Measurements from ENCODE around the gene LTF.

Gene LTF

DNA sequence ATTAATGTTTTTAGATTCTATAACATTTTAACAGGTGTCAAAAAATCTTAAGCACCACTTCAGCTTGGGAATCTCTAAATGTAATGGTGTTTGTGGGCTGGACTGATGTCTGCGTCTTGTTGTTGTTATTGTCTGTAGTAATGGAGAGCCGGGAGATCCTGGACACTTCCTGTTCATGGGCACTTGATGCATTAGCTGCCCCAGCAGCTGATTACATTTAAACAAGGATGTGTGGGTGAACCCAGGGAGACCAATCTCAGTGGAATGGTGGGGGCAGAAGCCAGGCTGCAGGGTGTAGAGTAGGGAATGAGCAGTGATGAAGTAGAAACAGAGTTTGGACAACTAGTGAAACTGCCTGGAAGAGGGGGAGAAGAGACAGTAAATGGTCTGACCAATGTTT is 65.6 kb downstream of the LTF start:
- no peak overlapping the region for H3K27ac ChIP-seq (replicated peaks)
- no peak for TF ChIP-seq SPI1 (IDR thresholded peaks at IDR 0.05; ENCODE audit: borderline replicate concordance, low read depth)
- no peak for TF ChIP-seq POLR2AphosphoS5 (IDR thresholded peaks at IDR 0.05; ENCODE audit: low read depth)
- TF ChIP-seq, protein P1, sequence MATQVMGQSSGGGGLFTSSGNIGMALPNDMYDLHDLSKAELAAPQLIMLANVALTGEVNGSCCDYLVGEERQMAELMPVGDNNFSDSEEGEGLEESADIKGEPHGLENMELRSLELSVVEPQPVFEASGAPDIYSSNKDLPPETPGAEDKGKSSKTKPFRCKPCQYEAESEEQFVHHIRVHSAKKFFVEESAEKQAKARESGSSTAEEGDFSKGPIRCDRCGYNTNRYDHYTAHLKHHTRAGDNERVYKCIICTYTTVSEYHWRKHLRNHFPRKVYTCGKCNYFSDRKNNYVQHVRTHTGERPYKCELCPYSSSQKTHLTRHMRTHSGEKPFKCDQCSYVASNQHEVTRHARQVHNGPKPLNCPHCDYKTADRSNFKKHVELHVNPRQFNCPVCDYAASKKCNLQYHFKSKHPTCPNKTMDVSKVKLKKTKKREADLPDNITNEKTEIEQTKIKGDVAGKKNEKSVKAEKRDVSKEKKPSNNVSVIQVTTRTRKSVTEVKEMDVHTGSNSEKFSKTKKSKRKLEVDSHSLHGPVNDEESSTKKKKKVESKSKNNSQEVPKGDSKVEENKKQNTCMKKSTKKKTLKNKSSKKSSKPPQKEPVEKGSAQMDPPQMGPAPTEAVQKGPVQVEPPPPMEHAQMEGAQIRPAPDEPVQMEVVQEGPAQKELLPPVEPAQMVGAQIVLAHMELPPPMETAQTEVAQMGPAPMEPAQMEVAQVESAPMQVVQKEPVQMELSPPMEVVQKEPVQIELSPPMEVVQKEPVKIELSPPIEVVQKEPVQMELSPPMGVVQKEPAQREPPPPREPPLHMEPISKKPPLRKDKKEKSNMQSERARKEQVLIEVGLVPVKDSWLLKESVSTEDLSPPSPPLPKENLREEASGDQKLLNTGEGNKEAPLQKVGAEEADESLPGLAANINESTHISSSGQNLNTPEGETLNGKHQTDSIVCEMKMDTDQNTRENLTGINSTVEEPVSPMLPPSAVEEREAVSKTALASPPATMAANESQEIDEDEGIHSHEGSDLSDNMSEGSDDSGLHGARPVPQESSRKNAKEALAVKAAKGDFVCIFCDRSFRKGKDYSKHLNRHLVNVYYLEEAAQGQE (IDR thresholded peaks at IDR 0.05; ENCODE audit: insufficient replicate concordance, low read depth): no peak
- TF ChIP-seq GABPA (IDR thresholded peaks at IDR 0.05; ENCODE audit: low read depth): no peak
- TF ChIP-seq, protein P2, sequence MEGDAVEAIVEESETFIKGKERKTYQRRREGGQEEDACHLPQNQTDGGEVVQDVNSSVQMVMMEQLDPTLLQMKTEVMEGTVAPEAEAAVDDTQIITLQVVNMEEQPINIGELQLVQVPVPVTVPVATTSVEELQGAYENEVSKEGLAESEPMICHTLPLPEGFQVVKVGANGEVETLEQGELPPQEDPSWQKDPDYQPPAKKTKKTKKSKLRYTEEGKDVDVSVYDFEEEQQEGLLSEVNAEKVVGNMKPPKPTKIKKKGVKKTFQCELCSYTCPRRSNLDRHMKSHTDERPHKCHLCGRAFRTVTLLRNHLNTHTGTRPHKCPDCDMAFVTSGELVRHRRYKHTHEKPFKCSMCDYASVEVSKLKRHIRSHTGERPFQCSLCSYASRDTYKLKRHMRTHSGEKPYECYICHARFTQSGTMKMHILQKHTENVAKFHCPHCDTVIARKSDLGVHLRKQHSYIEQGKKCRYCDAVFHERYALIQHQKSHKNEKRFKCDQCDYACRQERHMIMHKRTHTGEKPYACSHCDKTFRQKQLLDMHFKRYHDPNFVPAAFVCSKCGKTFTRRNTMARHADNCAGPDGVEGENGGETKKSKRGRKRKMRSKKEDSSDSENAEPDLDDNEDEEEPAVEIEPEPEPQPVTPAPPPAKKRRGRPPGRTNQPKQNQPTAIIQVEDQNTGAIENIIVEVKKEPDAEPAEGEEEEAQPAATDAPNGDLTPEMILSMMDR (IDR thresholded peaks at IDR 0.05; ENCODE audit: insufficient read depth, low read length): no peak
- H3K4me3 ChIP-seq (replicated peaks; ENCODE audit: insufficient read depth, low read length): no peak overlapping the region
- no peaks in the 10 kb centered on the region for H3K27me3 ChIP-seq (ENCODE audit: insufficient read depth, poor library complexity, severe bottlenecking)
- DNase-seq (ENCODE audit: low read depth in 1 of 2, low spot score in 1 of 2): no peak

DNA sequence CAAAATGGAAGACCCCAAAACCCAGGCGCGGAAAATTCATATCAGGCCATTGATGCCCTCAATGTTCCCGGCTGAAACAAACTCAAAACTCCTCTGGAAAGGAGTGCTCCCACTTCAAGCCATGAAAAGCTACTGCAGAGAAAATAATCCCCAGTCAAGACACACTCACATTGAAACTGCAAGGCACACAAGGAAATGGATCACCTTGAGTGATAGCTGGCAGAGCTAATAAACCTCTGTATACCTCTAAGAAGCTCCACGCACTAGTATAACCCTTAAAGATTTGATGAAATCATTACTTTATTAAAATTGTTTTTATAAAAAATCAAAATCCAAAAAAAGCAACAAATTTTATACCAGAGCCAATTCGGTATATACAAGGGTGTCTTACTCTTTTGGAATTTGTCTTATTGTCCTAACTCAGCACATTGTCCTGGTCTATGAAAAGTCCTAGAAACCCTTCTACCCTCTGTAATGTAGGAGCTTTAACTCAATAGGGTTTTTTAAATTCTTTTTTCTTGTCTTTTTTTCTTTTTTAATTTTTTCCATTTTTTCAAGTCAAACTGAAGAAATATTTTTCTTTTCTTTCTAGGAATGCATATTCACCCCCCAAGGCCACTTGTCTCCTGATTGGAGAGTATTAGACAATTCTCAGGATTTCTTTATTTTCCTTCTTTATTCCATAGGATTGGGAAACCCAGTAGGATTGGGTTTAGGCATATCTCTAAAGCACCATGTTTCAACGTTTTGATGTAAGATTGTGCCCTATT is 66.3 kb downstream of the LTF start:
- Histone ChIP-seq H3K27ac (replicated peaks) (no peak overlapping the region), H3K27me3 (ENCODE audit: insufficient read depth, poor library complexity, severe bottlenecking) (no peaks in the 10 kb centered on the region), H3K4me3 (replicated peaks; ENCODE audit: insufficient read depth, low read length) (no peak overlapping the region)
- TF ChIP-seq POLR2AphosphoS5 (IDR thresholded peaks at IDR 0.05; ENCODE audit: low read depth) (no peak), SPI1 (IDR thresholded peaks at IDR 0.05; ENCODE audit: borderline replicate concordance, low read depth) (no peak), GABPA (IDR thresholded peaks at IDR 0.05; ENCODE audit: low read depth) (no peak)
- TF ChIP-seq, protein P2 (IDR thresholded peaks at IDR 0.05; ENCODE audit: insufficient read depth, low read length): no peak
- TF ChIP-seq, protein P1 (IDR thresholded peaks at IDR 0.05; ENCODE audit: insufficient replicate concordance, low read depth): no peak
- DNase-seq (ENCODE audit: low read depth in 1 of 2, low spot score in 1 of 2): no peak

DNA sequence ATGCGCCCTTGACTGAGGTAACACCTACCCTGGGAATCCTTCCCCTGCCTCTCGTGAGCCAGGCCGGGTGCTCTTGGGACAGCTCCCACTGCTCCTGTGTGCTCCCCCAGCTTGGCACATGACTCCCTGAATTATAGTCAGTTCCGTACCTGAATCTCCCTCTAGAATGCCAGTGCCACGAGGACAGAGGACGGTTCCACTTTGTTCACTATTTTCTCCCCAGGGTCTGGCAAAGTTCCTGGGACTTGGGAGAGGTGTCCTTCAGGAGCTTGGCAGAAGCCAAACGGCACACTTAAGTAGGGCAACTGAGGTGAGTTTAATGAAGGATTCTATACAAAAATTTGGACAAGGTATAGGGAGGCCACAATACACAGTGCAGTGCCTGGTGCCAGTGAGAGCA is 67.6 kb downstream of the LTF start:
- H3K27ac ChIP-seq (replicated peaks): peak overlapping the region; percentile 81
- no peak overlapping the region for H3K4me3 ChIP-seq (replicated peaks; ENCODE audit: insufficient read depth, low read length)
- DNase-seq (ENCODE audit: low read depth in 1 of 2, low spot score in 1 of 2): no peak
- TF ChIP-seq, protein P2 (IDR thresholded peaks at IDR 0.05; ENCODE audit: insufficient read depth, low read length): no peak
- TF ChIP-seq, protein P1 (IDR thresholded peaks at IDR 0.05; ENCODE audit: insufficient replicate concordance, low read depth): no peak
- no peak for TF ChIP-seq GABPA (IDR thresholded peaks at IDR 0.05; ENCODE audit: low read depth)
- TF ChIP-seq SPI1 (IDR thresholded peaks at IDR 0.05; ENCODE audit: borderline replicate concordance, low read depth): no peak
- no peak for TF ChIP-seq POLR2AphosphoS5 (IDR thresholded peaks at IDR 0.05; ENCODE audit: low read depth)
- H3K27me3 ChIP-seq (ENCODE audit: insufficient read depth, poor library complexity, severe bottlenecking): no peaks in the 10 kb centered on the region

Measured in HL-60 (cell line).